ENCODE results near the gene SLIT1. TPM values are rescaled to one million over a fixed set of nuclear protein-coding genes. Genes with fewer than 3 reads are reported as not detected.

The SLIT1 gene
- total RNA-seq, 1 donor from 2014 or later, result 0.12 TPM

GRCh38 chr10:97047083-97047736 is 138.5 kb downstream of the SLIT1 start:
- no peak overlapping the region for H3K4me3 ChIP-seq (ENCODE audit: low read depth, low read length)
- TF ChIP-seq, protein P1, sequence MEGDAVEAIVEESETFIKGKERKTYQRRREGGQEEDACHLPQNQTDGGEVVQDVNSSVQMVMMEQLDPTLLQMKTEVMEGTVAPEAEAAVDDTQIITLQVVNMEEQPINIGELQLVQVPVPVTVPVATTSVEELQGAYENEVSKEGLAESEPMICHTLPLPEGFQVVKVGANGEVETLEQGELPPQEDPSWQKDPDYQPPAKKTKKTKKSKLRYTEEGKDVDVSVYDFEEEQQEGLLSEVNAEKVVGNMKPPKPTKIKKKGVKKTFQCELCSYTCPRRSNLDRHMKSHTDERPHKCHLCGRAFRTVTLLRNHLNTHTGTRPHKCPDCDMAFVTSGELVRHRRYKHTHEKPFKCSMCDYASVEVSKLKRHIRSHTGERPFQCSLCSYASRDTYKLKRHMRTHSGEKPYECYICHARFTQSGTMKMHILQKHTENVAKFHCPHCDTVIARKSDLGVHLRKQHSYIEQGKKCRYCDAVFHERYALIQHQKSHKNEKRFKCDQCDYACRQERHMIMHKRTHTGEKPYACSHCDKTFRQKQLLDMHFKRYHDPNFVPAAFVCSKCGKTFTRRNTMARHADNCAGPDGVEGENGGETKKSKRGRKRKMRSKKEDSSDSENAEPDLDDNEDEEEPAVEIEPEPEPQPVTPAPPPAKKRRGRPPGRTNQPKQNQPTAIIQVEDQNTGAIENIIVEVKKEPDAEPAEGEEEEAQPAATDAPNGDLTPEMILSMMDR (conservative IDR thresholded peaks at IDR 0.05; ENCODE audit: low read depth, low read length), result no peak
- no peak for DNase-seq (ENCODE audit: low read depth)

- no peak overlapping the region for H3K4me3 ChIP-seq (ENCODE audit: low read depth, low read length)
- TF ChIP-seq, protein P1 (conservative IDR thresholded peaks at IDR 0.05; ENCODE audit: low read depth, low read length), result no peak
- no peak for DNase-seq (ENCODE audit: low read depth)
These were observed 139.2 kb downstream of the SLIT1 start for GRCh38 chr10:97046456-97047082.

- TF ChIP-seq, protein P1 (conservative IDR thresholded peaks at IDR 0.05; ENCODE audit: low read depth, low read length), result no peak
- H3K4me3 ChIP-seq (ENCODE audit: low read depth, low read length), result no peak overlapping the region
- no peak for DNase-seq (ENCODE audit: low read depth)
These were observed 142.2 kb downstream of the SLIT1 start for GRCh38 chr10:97043563-97043855.

GRCh38 chr10:97042716-97043562 is 142.8 kb downstream of the SLIT1 start:
- H3K4me3 ChIP-seq (ENCODE audit: low read depth, low read length), result no peak overlapping the region
- no peak for DNase-seq (ENCODE audit: low read depth)

GRCh38 chr10:97042081-97042480 is 143.7 kb downstream of the SLIT1 start:
- TF ChIP-seq, protein P1 (conservative IDR thresholded peaks at IDR 0.05; ENCODE audit: low read depth, low read length), result no peak
- no peak for DNase-seq (ENCODE audit: low read depth)
- no peak overlapping the region for H3K4me3 ChIP-seq (ENCODE audit: low read depth, low read length)

More at GRCh38 chr10:97042716-97043562, 142.8 kb downstream of the SLIT1 start:
- TF ChIP-seq, protein P1 (conservative IDR thresholded peaks at IDR 0.05; ENCODE audit: low read depth, low read length), result no peak

- TF ChIP-seq, protein P1 (conservative IDR thresholded peaks at IDR 0.05; ENCODE audit: low read depth, low read length), result no peak
- no peak for DNase-seq (ENCODE audit: low read depth)
These were observed 145.1 kb downstream of the SLIT1 start for GRCh38 chr10:97040706-97041105.

More at GRCh38 chr10:97040706-97041105, 145.1 kb downstream of the SLIT1 start:
- H3K4me3 ChIP-seq (ENCODE audit: low read depth, low read length), result no peak overlapping the region
